GM03348 (cell line): ENCODE measurements around the gene ETF1.

ENCODE experiments used
- DNase-seq: peaks from one replicate; pipeline ENCODE4 v3.0.0; 2012; ENCODE audit warnings: low spot score

ETF1 gene

DNA sequence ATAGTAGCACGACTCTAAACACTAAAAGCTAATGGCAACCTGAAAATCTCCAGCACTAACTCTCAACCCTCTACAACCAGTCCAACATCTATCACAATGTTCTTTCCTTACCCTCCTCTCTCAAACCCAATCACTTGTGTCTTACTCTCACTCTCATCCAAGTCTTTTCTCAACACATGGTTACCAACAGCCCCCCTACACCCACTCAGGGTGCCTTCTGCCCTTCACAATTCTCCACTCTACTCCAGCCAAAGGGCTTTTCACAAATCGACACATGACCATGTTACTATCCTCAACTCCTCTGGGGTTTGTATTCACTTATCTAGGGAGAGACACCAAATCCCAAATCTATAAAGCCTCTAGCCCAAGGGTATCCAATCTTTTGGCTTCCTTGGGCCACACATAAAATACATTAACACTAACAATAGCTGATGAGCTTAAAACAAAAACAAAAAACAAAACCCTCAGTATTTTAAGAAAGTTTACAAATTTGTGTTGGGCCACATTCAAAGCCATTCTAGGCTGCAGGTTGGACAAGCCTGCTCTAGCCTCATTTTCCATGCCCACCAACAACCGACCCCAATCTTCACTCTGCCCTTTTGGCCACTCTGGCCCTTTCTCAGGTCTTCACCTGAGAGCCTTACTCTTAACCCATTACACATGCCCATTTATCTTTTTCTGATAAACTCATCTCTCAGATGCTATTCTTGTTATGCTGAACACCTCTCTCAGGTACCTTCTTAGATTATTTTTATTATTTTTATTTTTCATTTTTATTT, 20.5 kb upstream of the ETF1 start:
- DNase-seq: no peak

DNA sequence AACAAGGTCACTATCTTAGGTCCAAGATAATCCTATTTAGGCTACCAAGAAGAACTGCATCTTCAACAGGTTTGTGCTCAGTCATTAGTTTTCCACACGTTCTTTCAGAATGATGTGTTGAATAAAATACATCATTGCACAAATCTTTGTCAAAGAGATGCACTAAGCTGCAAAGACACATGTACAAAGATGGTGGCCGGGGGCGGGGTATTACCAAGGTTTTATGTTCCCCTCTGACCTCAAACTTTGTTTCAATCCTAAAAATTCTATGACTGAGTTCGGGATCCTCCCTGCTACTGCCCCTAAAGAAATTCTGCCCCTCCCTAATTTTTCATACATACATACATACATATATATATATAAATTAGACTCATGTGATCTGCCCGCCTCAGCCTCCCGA, 17.9 kb upstream of the ETF1 start:
- no peak for DNase-seq

DNA sequence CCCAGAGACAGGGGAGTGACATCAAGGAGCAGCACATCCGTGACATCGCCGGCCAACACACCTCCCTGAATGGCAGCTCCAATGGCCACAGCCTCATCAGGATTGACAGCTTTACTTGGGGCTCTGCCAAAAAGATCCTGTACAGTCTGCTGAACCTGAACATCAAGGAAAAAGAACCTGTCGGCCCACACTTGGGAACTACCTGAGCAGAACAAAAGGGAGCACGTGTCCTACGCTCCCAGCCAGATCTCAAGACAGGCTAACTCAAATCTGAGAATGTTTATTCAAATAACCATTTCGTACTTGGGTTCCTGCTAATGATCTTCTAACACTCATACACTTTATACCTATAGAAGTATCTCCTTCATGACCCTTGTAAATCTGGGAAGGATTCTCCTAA, 16.9 kb upstream of the ETF1 start:
- DNase-seq: no peak

DNA sequence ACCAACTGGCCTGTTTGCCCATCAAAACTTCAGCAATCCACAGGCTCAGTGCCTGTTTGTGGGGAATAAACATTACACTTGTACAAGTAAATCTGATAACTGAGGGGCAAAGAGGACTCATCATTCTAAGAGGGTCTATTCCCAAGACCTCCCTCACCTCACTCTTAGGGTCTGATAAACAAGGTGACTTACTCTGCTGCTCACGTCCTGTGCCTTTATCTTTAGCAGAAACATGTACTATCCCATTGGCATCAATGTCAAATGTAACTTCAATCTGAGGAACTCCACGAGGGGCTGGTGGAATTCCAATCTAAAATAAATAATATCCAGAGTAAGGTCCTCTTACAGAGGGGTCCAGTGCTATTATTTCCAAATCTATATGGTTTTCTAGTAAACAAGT, 14.6 kb upstream of the ETF1 start:
- DNase-seq: no peak

DNA sequence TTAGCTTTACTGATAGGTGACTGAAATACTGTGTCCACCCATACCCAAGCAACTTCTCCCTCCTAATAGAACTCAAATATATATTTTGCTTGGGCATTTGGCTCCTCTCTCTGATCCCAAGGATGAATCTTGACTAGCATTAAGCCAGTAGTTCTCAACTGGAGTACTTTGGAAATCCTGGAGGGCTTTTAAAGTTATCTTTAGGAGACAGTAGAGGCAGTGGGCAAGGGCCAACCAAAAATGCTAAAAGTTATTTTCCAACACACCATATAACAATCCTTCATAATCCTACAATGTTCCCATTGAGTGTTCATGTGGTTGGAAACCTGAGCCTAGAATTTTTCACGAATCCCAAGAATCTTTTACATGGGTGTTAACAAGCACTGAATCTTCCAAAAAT, 11.1 kb upstream of the ETF1 start:
- DNase-seq: no peak

DNA sequence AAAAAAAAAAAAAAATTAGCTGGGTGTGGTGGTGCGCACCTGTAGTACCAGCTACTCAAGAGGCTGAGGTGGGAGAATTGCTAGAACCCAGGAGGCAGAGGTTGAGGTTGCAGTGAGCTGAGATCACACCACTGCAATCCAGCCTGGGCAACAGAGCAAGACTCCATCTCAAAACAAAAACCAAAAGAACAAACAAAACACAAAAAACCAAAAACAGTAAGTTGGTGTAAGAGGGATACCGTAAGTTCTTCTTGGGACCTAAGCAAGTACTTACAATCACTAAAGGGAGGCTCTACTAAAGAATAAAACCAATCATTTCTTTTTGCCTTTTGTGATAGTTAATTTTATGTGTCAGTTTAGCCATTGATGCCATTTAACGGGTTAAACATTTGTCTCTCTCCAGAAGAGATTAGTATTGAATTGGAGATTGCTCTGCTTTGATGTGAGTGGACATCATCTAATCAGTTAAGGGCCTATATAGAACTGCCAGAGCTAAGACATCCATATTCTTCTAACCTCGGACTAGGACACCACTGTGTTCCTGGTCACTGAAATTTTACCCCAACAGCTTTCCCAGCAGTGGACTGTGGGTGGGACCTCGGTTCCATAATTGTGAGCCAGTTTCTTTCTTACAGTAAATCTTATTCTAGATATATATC, 10.5 kb upstream of the ETF1 start:
- DNase-seq: no peak

DNA sequence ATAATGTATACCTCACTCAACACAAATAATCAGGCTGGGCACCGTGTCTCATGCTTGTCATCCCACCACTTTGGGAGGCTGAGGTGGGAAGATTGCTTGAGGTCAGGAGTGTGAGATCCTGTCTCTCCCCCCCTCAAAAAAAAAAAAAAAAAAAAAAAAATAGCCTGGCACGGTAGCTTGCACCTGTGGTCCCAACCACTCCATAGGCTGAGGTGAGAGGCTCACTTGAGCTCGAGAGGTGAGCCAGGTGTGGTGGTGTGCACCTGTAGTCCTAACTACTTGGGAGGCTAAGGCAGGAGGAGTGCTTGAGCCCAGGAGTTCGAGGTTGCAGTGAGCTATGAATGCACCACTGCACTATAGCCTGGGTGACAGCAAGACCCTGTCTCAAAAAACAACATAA, 9.6 kb upstream of the ETF1 start:
- no peak for DNase-seq

DNA sequence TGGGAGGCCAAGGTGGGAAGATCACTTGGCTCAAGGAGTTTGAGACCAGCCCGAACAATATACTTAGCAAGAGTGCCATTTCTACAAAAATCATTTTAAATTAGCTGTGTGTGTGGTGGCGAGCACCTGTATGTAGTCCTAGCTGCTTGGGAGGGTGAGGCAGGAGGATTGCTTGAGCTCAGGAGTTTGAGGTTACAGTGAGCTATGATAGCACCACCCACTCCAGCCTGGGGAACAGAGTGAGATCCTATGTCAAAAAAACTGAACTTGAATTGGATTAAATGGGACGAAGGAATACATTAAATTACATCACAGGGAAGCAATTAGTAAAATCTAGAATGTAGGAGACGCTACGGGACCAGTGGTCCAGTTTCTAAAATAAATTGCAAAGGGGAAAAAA, 6.4 kb upstream of the ETF1 start:
- DNase-seq: no peak

DNA sequence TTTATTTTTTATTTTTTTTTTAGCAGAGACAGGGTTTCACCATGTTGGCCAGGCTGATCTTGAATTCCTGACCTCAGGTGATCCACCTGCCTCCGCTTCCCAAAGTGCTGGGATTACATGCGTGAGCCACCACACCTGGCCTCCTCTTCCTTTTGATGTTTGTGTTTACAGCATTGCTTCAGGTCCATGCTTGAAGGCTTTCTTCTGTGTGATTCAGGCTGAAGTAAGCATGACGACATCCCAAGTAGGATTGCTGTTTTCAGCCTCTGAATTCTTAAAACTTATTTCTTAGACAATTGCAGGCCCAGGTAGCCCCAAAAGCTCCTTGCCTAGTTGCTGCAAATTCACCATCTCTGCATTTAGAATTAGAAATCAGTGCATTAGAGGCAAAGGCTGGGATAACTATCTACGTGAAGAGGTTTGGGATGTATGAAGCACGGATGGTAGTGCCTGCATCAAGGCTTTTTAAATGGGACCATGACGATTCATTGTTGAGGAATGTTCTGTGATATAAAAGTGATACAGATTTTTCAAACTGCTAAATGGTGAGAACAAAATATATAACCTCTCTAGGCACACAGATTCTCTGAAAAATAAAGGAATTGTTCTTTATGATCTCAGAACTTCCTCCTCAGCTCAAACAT, 3.0 kb upstream of the ETF1 start:
- no peak for DNase-seq

DNA sequence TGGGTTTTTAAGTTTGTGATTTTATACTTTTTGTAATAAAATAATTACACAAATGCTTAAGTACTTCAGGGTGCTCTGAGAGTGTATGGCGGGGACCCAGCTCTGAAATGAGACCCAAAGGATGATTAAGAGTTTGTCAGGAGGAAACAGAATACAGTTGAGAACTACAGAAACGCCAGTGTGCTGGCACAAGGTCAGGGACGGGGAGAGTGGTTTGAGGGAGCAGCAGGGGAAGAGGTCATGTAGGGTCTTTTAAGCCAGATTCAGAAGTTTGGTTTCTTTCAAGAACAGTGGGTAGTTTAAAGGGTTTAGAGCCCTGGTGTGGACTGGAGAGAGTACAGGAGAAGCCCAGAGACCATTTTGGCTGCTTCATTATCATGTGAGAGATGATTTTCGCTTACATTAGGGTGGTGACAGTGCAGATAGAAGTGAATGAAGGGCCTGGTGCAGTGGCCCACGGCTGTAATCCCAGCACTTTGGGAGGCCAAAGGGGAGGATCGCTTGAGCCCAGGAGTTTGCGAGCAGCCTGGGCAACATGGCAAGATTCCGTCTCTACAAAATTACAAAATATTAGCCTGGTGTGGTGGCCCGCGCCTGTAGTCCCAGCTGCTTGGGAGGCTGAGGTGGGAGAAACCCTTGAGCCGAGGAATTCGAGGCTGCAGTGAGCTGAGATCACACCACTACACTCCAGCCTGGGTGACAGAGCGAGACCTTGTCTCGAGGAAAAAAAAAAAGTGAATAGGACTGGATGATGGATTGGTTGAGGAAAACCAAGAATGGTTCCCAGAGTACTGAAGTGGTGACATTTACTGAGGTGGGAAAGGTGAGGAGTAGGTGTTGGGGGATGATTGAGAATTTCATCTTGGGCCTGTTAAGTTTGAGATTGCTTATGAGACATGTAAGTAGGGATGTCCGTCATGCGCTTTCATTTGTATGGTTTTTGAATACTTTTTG, 1.4 kb upstream of the ETF1 start:
- peak; percentile 32 for DNase-seq

DNA sequence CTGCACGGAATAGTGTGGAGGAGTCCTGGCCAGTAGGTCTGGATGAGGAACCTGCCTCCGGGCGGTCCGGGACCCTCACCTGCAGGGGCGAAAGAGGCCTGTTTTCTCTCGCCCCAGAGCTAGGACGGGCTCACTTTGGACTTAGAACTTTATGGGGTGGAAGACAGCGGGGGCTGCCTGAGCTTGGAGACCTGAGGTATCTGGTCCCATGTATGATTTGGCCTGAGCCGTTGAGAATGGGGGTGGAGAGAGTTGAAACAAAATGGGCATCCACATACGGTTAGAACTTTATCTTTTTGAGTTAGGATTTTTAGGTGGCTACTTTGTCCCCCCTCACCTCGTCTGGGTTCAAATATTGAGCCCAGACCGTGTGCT, 681 bp upstream of the ETF1 start:
- peak; percentile 73 for DNase-seq

DNA sequence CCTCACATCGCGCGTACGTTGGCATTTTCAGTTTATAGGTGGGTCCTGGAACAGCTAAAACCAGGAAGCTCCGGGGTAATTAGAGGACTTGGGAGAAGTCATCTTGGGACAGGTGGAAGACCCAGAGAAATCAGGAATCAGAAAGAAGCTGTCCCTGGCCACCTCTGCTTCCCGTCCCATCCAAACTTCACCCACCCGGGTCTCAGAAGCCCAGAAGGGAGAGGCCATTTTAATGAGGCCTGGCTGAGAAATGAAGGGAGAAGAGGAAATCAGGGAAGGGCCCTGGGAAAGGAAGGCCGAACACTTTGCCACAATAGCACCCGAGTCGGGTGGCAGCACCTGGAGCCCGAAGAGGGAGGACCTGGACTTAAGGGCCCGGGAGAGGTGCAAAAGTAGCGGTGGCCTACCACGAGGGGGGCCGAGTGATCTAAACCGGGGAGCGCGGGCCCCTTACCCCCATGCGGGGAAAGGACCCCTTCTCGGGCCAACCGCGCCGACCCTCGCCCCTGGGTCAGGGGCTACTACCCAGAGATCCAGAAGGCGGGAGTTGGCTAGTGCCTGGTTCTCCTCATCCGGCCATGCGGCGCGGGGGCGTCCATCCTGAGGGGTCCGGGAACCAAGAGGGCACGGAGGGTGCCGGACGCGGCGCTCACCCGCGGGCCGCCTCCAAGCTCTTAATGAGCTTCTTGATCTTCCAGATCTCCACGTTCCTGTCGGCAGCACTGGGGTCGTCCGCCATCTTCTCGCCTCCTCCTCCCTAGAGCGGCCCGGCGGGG, 668 bp downstream of the ETF1 start:
- DNase-seq: peak; percentile 10

DNA sequence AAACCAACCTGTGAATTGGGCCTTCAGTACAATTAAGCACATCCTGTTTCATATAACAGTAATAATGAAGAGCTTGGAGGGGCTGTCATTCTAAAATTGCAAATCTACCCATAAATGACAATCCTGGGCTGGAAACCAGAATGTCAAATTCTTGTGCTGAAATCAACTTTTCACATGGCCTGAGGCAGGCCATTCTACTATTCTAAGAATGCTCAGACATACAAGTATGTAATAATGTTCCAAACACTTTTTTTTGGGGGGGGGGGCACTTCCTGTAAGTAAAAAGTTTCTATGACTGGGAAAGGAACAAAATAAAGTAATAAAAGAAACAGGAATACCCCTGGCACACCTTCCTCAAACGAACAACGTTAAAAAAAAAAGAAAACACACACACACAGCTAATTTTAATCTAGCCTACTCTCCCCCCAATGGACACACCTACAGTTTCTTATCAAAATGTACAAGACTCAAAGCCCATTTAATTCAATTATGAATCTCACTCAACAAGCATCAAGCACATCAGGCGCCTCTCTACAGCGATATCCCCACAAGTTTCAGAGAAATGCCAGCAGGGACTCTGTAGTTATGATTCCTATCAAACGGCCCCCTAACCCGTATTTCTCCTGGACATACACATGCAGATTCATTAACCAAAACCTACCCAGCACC, 1.4 kb downstream of the ETF1 start:
- no peak for DNase-seq

DNA sequence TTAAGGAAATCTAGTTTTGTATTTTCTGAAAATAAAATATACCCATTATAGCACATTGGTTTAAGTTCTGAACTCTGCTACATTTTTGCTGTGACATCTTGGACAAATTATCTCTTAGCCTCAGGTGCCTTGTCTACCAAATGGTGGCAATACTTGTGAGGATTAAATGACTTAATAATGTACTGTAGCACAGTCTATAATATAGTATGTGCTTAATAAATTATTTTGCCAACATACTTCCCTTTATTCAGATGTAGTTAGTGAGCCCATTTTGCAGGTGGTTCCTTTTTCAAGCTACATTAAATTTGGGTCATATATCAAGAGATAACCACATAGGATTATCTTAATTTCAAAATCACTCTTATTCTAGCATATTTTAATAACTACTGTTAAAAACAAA, 3.2 kb downstream of the ETF1 start:
- DNase-seq: no peak

DNA sequence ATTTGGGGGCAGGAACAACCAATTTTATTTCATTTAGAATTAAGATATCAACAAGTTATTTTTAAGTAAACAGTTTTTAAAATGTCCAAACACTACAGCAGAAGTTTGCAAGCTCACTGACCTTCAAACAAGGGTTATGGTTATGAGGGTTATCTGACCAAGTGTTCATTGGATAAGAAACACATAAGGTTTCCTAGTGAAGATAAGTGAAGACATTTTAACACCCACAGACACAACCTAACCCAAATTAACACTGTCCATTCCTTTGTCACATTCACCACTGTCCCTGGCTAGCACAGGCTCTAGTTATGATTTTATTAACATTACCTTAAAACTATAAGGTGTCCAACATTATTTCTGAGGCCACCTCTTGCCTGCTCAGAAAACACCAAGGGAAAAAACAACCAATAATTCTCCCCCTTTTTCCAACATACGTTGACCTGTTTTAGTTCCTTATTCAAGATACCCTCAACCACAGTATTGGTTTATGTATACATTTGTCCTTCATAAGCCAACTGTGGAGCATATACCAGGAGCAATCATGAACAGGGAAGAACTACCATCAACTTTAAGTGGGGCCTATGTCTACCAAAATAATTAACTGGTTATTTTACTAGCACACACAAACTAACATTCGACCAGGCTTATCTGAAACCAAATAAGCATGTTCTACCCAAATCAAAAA, 4.0 kb downstream of the ETF1 start:
- no peak for DNase-seq

DNA sequence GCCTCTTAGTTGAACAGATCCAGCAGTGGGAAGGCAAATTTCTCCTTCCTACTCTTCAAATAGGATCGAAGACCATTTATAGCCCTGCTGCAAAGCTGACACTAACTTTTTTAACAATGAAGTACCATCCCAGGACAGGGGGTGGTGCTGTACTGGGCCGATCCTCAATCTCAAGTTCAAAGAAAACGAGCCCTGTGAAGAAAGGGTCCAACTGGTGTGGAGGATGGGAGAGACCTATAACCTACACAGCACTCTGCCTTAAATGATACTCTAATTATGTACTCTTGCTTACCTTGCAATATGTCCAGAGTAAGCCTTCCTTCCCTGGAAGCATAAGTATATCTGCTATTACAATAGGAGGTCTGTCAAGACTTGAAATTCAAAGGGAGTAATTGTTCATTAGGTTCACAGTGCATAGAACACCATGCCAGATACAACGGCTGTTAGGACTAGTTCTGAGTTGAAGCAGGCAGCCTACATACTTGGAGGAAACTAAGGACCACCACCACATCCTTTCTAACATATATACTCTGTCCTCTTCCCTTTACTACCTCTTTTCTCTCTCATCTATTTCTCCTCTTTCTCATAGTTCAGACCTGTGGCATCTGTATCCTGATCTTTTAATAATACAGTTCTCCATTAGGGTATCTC, 6.2 kb downstream of the ETF1 start:
- peak; percentile 29 for DNase-seq

DNA sequence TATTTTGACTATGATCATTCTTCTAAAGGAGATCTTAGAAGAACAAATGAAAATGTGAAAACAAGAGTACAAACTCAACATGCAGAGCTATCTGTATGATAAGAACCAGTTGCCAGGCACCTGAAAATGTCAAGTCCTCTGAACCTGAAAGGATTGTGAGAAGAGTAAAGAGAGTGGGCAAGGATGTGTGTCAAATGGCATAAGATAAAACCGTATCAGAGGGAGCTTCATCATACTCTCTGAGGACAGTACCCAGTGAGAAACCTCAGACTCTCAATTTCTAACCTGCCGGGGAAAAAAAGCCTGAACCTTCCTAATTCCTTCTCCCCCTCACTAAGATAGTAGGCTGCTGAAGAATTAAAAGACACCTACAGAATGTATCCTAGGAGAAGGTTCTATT, 6.8 kb downstream of the ETF1 start:
- DNase-seq: no peak

DNA sequence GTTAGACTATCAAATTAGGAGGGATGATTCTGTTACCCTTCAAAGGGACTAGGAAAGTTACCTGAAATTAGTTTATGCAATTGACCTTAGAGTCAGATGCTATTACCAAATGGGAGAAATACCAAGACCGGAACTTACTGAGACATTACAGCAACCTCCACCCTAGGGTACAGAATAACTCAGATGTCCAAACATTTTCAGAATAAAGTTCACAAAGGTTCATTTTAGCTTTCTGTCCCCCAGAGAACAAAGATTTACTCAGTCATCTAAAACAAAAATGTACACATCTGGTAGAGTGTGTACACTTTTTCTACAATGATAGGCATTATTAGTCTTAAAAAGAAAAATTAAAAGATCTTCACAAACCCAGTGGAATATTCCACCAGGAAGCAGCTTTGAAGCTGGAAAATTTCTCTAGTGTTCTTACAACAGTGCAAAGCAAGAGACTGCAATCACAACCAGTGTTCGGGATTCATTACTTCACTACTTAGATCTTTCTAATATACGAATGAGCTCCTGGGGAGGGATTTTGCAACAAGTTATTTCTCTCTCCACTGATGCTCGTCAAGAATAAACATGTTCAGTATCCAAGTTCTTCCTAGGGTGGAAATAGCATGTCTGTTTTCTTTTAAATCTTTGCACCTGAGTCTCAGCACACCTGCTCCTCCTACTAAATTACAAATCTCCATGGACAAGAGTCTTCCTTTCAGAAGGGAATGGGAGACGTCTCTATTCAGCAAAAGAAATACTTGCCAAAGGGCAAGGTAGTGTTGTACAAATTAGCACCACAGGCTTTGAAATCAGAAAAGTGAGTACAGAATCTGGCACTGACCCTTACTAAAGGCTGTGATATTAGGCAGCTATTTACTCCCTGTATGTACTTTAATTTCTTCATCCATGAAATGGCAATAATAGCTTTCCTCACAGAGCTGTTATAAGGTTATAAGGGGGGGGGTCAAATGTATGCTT, 8.8 kb downstream of the ETF1 start:
- DNase-seq: no peak

DNA sequence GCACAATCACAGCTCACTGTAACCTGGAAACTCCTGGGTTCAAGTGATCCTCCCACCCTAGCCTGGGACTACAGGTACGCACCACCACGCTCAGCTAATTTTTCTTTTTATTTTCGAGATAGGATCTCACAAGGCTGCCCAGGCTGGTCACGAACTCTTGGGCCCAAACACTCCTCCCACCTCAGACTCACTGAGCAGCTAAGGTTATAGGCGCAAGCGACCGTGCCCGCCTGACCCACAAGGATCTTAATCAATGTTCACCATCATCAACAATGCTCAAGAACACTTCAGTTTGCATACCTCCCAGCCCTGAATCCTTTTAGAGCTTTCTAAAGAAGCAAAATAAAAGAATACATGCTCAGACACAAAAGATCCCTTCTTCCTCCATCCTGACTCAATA, 13.2 kb downstream of the ETF1 start:
- no peak for DNase-seq
